Smooth muscle cell of the brain vasculature (primary cell): Measurements from ENCODE around the gene TMOD1.

Experiments used
- DNase-seq: peaks from one replicate; pipeline ENCODE4 v3.0.0-alpha.2; 2012; ENCODE audit warnings: low read depth, low spot score

Gene TMOD1

GRCh38 chr9:97632985-97633858, 131.8 kb downstream of the TMOD1 start, which contains the start of the genes NCBP1 and TSTD2:
Gene NCBP1 (plus strand): TSS chr9:97633821. CDS start chr9:97633882, 61 bp downstream.
Gene TSTD2 (minus strand): TSS chr9:97633368. CDS start chr9:97627562, 5,806 bp downstream.
- peak; percentile 96 for DNase-seq

DNA sequence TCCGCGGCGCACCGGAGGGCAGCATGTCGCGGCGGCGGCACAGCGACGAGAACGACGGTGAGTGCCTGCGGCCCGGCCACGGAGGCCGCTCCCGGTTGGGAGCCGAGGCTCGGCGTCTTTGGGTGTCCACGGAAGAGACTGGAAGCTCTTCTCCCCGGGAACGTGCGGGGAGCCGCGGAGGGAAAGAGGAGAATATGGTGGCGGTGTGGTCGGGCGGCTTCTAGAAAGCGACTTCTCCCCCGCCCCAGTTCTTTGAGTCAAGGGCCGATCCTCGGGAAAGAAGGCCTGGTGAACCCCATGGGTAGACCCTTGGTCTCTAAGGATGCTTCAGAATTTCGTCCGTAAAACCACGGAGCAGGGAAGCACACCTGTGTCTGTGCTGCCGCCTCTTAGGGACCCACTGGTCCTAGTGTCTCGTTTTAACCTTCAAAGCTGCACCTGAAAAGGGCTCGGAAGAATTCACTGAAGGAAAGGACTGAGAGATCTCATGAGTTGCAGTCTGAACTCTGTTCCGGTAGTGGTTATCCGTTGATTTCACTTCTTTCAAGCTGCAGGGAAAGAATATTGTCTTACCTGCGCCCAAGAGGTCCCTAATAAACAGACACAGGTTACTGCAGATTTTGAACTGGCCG, 132.5 kb downstream of the TMOD1 start:
- no peak for DNase-seq

DNA sequence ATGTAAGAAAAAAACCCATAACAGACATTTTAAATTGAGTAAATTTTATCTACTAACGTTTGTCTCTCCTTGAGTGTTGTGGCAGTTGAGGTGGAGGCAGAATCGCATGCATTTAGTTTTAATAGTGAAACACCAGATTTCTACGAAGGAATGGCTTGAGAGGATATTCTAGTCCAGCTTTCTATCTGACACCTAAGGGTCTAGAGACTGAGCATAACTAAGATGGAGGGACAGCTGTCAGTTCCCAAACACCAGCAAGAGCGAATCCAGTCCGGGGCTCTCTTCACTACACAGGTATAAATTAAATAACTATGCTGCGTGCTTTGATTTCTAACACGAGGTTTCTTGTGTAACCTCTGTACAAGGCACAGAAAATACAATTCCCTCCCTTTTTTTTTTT, 133.6 kb downstream of the TMOD1 start:
- no peak for DNase-seq

DNA sequence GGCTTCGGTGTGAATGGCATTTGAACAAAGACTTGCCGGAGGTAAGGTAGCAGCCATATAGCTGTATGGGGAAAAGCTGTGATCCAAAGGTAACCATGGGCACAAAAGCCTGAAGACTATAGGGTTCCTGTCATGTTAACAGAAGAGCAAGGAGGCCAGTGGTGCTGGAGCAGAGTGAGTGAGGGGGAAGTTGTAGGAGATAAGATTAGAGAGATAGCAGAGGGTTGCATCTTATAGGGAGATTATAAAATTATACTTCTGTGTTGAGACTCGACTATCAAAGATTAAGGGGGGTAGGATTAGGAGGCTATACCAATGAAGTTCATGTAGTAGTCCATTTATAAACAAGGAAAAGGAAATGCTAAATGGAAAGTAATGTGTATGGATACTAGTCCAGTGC, 135.4 kb downstream of the TMOD1 start:
- DNase-seq: no peak

DNA sequence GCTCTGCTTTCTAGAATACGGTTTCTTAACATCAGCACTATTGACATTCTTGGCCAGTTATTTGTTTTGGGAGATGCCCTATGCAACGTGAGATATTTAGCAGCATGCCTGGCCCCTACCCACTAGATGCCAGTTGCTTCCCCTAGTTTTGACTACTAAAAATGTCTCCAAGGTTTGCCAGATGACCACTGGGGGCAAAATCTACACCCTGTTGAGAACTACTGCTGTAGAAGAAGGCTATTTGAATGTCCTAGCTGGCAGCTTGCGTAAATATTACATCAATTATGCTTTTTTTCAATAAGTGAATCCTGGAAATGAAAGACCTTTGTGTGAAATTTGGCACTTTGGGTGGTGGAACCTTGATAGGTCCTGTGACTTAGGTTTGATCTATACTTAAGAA, 137.2 kb downstream of the TMOD1 start:
- no peak for DNase-seq

DNA sequence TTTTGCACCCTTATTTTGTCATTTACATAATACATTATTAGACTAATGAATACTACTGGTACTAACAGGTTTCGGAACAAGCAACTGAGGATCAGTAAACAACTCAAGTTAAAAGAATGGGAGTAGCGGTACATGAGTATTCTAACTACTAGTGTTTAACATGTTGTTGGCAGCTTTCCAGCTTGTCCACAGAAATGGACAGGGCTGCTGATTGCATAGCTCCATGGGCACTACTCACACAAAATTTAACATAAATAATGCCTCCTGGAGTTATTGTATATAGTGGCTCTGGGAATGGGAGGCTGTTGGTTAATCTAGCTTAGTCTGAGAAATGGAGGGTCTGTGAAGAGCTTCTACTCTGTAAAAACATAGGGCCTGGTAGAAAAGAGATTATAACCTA, 138.9 kb downstream of the TMOD1 start:
- DNase-seq: no peak

DNA sequence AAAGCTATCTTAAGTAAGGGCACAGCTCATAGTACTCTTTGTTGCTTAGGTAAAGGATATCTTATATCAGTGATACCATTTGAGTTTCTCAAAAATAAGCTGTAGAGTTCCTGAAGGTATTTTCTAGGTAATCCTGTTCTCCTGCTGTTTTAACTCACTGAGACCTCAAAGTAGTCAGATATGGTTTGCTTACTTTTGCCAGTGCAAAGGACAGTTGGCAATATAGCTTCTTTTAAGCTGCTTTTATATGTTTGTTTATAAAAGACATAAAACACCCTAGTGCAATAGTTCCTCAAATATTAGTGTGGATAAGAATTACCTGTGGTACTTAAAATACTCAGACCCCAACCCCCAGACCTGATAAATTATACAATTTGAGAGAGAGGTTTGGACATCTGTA, 144.3 kb downstream of the TMOD1 start:
- DNase-seq: no peak

GRCh38 chr9:97647996-97648395, 146.5 kb downstream of the TMOD1 start:
- no peak for DNase-seq
